Hematopoietic multipotent progenitor cell treated with erythropoietin and hydrocortisone succinate and interleukin-3 and kit ligand, for 4 days (in vitro differentiated cells): ENCODE measurements around the gene GABBR2.

Experiments used
- DNase-seq: peaks from one replicate; pipeline ENCODE4 v3.0.0-alpha.2; 2015

The GABBR2 gene

GRCh38 chr9:98429613-98430012 lies 279.1 kb downstream of the GABBR2 start:
- DNase-seq = peak; percentile 31

GRCh38 chr9:98428454-98428853 lies 280.3 kb downstream of the GABBR2 start:
- DNase-seq = no peak

GRCh38 chr9:98427491-98427890 lies 281.2 kb downstream of the GABBR2 start:
- DNase-seq = no peak

- DNase-seq = no peak
Observed at GRCh38 chr9:98425079-98425478, 283.7 kb downstream of the GABBR2 start.

- DNase-seq = no peak
Observed at GRCh38 chr9:98419260-98419603, 289.5 kb downstream of the GABBR2 start.

- no peak for DNase-seq
Observed at GRCh38 chr9:98418578-98419259, 290.0 kb downstream of the GABBR2 start.

GRCh38 chr9:98416294-98417248 lies 292.2 kb downstream of the GABBR2 start:
- no peak for DNase-seq

GRCh38 chr9:98415782-98416181 lies 293.0 kb downstream of the GABBR2 start:
- DNase-seq = no peak

- no peak for DNase-seq
Observed at GRCh38 chr9:98413084-98413483, 295.7 kb downstream of the GABBR2 start.

GRCh38 chr9:98412101-98412842 lies 296.5 kb downstream of the GABBR2 start:
- no peak for DNase-seq

- DNase-seq = peak; percentile 82
Observed at GRCh38 chr9:98410185-98410697, 298.5 kb downstream of the GABBR2 start.

- DNase-seq = no peak
Observed at GRCh38 chr9:98409719-98410118, 299.0 kb downstream of the GABBR2 start.

- DNase-seq = no peak
Observed at GRCh38 chr9:98406469-98406868, 302.3 kb downstream of the GABBR2 start.

GRCh38 chr9:98404237-98404636 lies 304.5 kb downstream of the GABBR2 start:
- no peak for DNase-seq

- DNase-seq = no peak
Observed at GRCh38 chr9:98403715-98404114, 305.0 kb downstream of the GABBR2 start.

- DNase-seq = no peak
Observed at GRCh38 chr9:98402019-98402840, 306.5 kb downstream of the GABBR2 start.

- peak; percentile 8 for DNase-seq
Observed at GRCh38 chr9:98401140-98402018, 307.4 kb downstream of the GABBR2 start.

GRCh38 chr9:98399950-98400683 lies 308.6 kb downstream of the GABBR2 start:
- DNase-seq = no peak

- DNase-seq = no peak
Observed at GRCh38 chr9:98396656-98397055, 312.1 kb downstream of the GABBR2 start.

- no peak for DNase-seq
Observed at GRCh38 chr9:98396236-98396635, 312.5 kb downstream of the GABBR2 start.

- peak; percentile 47 for DNase-seq
Observed at GRCh38 chr9:98391867-98392266, 316.9 kb downstream of the GABBR2 start.
